K562 (cell line): ENCODE measurements around the gene EPN2. TPM values are rescaled to one million over a fixed set of nuclear protein-coding genes. Genes with fewer than 3 reads are reported as not detected.
A peak's percentile ranks its signal among the peaks of the same experiment; 100 is the strongest.

Source experiments
- ARID4B ChIP-seq: sonication (generic); formaldehyde crosslinking; IDR thresholded peaks from 2 replicates; pipeline ENCODE4 v1.8.0; 2022; ENCODE audit warnings: mild to moderate bottlenecking, missing genetic modification reagents
- CBFB ChIP-seq: sonication (generic); formaldehyde crosslinking; IDR thresholded peaks from 2 replicates; pipeline ENCODE4 v1.4.0; 2020; ENCODE audit warnings: mild to moderate bottlenecking, missing genetic modification reagents
- EP400 ChIP-seq: fragments of 450-650 bp; IDR thresholded peaks from 2 replicates; pipeline ENCODE4 v1.6.1; 2017; ENCODE audit warnings: antibody characterized with exemption, mild to moderate bottlenecking, moderate library complexity
- PHF21A ChIP-seq: fragments of 450-650 bp; IDR thresholded peaks from 2 replicates; pipeline ENCODE4 v1.6.1; 2017; ENCODE audit warnings: low read depth, borderline replicate concordance
- PKNOX1 ChIP-seq: fragments of 450-650 bp; IDR thresholded peaks from 2 replicates; pipeline ENCODE4 v1.6.1; 2016
- U2AF2 ChIP-seq: fragments of 200-400 bp; formaldehyde crosslinking; optimal IDR thresholded peaks from 2 replicates; pipeline ENCODE3; 2017; ENCODE audit warnings: low read depth, mild to moderate bottlenecking, low read length
- ZNF318 ChIP-seq, 2 experiments: fragments of 450-650 bp; IDR thresholded peaks; 2 replicates each; pipeline ENCODE4 v1.6.1; 2016; ENCODE audit warnings: mild to moderate bottlenecking in 2 of 2, borderline replicate concordance in 1 of 2, low read depth in 1 of 2, moderate library complexity in 1 of 2
- ZNF507 ChIP-seq: conservative IDR thresholded peaks from 2 replicates; pipeline ENCODE4 v1.6.1; 2017; ENCODE audit warnings: missing genetic modification characterization, missing compliant biosample characterization
- polyA plus RNA-seq, 8 experiments: library from polyadenylated mRNA; depleted of rRNA in 4 of 8; stranded (reverse) in 5 of 8; unstranded in 3 of 8; fragments of >200 nt; fragmentation: Nextera tagmentation in 2 of 8; fragmentation: Illumina TruSeq in 1 of 8; extraction: Ambion mirVana in 2 of 8; extraction: Trizol in 1 of 8; gene quantifications; 2 replicates each; pipeline versions ENCODE4 v1.2.1 to v1.2.3, GENCODE V29; 2011 to 2014; ENCODE audit warnings: inconsistent platforms in 1 of 8, missing spikeins in 1 of 8
- total RNA-seq, 7 experiments: library from RNA; depleted of rRNA in 6 of 7; stranded (reverse); fragments of >200 nt in 6 of 7; fragmentation: Illumina TruSeq in 2 of 7; extraction: Trizol in 2 of 7; gene quantifications; 2 replicates each; pipeline versions ENCODE4 v1.2.1 to v1.2.3, GENCODE V29; 2011 to 2021; ENCODE audit warnings: low replicate concordance in 1 of 7

EPN2 gene
- total and polyA plus RNA-seq, 9 of the 15 experiments (the other 6 are each of a cell fraction or from before 2014, with no cell fraction given), result 1.0 to 12.9 (median 8.9) TPM

- no peak for TF ChIP-seq ARID4B (CRISPR knock-in tag)
- no peak for TF ChIP-seq U2AF2
- no peak for TF ChIP-seq ZNF507 (tag)
- TF ChIP-seq ZNF318 (IDR thresholded peaks at IDR 0.05; ENCODE audit: borderline replicate concordance in 1 of 2, low read depth in 1 of 2), result no peak
- no peak for TF ChIP-seq PHF21A
- TF ChIP-seq CBFB (CRISPR knock-in tag), result no peak
- no peak for TF ChIP-seq EP400
- TF ChIP-seq PKNOX1, result peak; percentile 34; the same call in 1 of the 2 replicates
Observed at GRCh38 chr17:19331543-19332245, 94.5 kb downstream of the EPN2 start (continued).
